Gastroesophageal sphincter (tissue), 3 donors: ENCODE measurements around the gene MED8.

ENCODE experiments used
- CTCF ChIP-seq, 4 experiments: fragments of 200-600 bp in 2 of 4; fragments of 450-650 bp in 2 of 4; sonication (generic) in 1 of 4; IDR thresholded peaks; one replicate each; pipeline ENCODE4 v1.5.1; 2017 to 2019; ENCODE audit warnings: antibody characterized with exemption in 4 of 4, mild to moderate bottlenecking in 2 of 4, moderate library complexity in 2 of 4
- EP300 ChIP-seq: sonication (generic); formaldehyde crosslinking; IDR thresholded peaks from one replicate; pipeline ENCODE4 v1.6.1; 2017; ENCODE audit warnings: antibody characterized with exemption, mild to moderate bottlenecking
- POLR2A ChIP-seq, 2 donors: fragments of 450-650 bp; IDR thresholded peaks; one replicate each; pipeline ENCODE4 v1.6.1; 2017; ENCODE audit warnings: antibody characterized with exemption in 2 of 2, mild to moderate bottlenecking in 2 of 2, moderate library complexity in 1 of 2
- POLR2AphosphoS5 ChIP-seq: sonication (generic); formaldehyde crosslinking; IDR thresholded peaks from one replicate; pipeline ENCODE4 v1.6.1; 2017; ENCODE audit warnings: antibody characterized with exemption

GRCh38 chr1:43345120-43345519 is 44.5 kb downstream of the MED8 start:
- TF ChIP-seq CTCF (IDR thresholded peaks at IDR 0.05) = no peak
- TF ChIP-seq POLR2A (IDR thresholded peaks at IDR 0.05) = no peak
- TF ChIP-seq EP300 = no peak
- TF ChIP-seq POLR2AphosphoS5 = no peak
